ENCODE results near the gene KNL1. TPM values are rescaled to one million over a fixed set of nuclear protein-coding genes. Genes with fewer than 3 reads are reported as not detected.
"Not testable (repeated sequence)": the region's sequence is repeated elsewhere in the genome, so short reads cannot be mapped to it uniquely, and the experiment has no call there.

Gene KNL1
- total and polyA plus RNA-seq, 2 of the 8 experiments (the other 6 are each of a cell fraction or from before 2014, with no cell fraction given) = 4.4 to 22.5 TPM

GRCh38 chr15:40680959-40681358 lies 86.9 kb downstream of the KNL1 start:
- H3K4me1 ChIP-seq (replicated peaks in 1 of 4; ENCODE audit: control insufficient read depth in 3 of 4, insufficient read depth in 4 of 4, low read length in 3 of 4); H3K4me2 ChIP-seq (ENCODE audit: insufficient read depth in 1 of 2, low read depth in 2 of 2, low read length in 2 of 2); H2AK5ac ChIP-seq (ENCODE audit: low read depth, low read length); FAIRE-seq; H2BK20ac ChIP-seq (ENCODE audit: low read length); H4K20me1 ChIP-seq (replicated peaks in 1 of 2; ENCODE audit: control insufficient read depth in 1 of 2, insufficient read depth in 2 of 2, low read length in 2 of 2); H2BK15ac ChIP-seq (ENCODE audit: low read length); DNase-seq (ENCODE audit: low read depth in 1 of 2, low spot score in 2 of 2); H3K4ac ChIP-seq (replicated peaks; ENCODE audit: insufficient read length, low read depth, low read length); H4K91ac ChIP-seq (replicated peaks; ENCODE audit: insufficient read length, low read length); H3K27ac ChIP-seq (ENCODE audit: low read depth, low read length); H3K79me1 ChIP-seq (ENCODE audit: low read depth, low read length); H4K8ac ChIP-seq (ENCODE audit: extremely low read depth, insufficient read depth, low read length); H3K36me3 ChIP-seq (ENCODE audit: control insufficient read depth in 2 of 4, insufficient read depth in 4 of 4, low read length in 3 of 4); H2BK120ac ChIP-seq (replicated peaks; ENCODE audit: low read depth, low read length); H4K5ac ChIP-seq (ENCODE audit: insufficient read length, low read depth, low read length); H2AFZ ChIP-seq (ENCODE audit: low read length); H3K23ac ChIP-seq (ENCODE audit: insufficient read length); H3K27me3 ChIP-seq (replicated peaks in 1 of 4; ENCODE audit: control insufficient read depth in 3 of 4, extremely low read depth in 1 of 4, insufficient read depth in 3 of 4, low read length in 3 of 4); H3K14ac ChIP-seq (ENCODE audit: insufficient read length); H3K9me3 ChIP-seq (ENCODE audit: insufficient read depth in 2 of 2, low read depth in 1 of 2, low read length in 1 of 2); H3K9ac ChIP-seq (replicated peaks in 1 of 4; ENCODE audit: extremely low read depth in 1 of 4, low read depth in 3 of 4, low read length in 3 of 4); H2BK12ac ChIP-seq (ENCODE audit: low read depth, low read length); H3K4me3 ChIP-seq (ENCODE audit: extremely low read depth in 1 of 4, insufficient read depth in 2 of 4, low read depth in 3 of 4, low read length in 4 of 4); H3K18ac ChIP-seq (ENCODE audit: extremely low read depth, low read length); H2BK5ac ChIP-seq (ENCODE audit: low read depth, low read length); H3K23me2 ChIP-seq (ENCODE audit: low read depth, low read length); H3K79me2 ChIP-seq (ENCODE audit: control insufficient read depth in 1 of 2, insufficient read depth in 2 of 2, low read length in 2 of 2); H3K56ac ChIP-seq (replicated peaks; ENCODE audit: insufficient read length, low read depth, low read length): not testable (repeated sequence)
- WGBS, 2 experiments (ENCODE audit: extremely low coverage in 1 of 2, insufficient coverage in 1 of 2, insufficient read length in 1 of 2, insufficient replicate concordance in 2 of 2, low coverage in 1 of 2, low lambda C conversion rate in 2 of 2, missing lambda C conversion rate in 1 of 2) = 80% methylated on average over 1 of the region's 1 CpG; no CpG with 5 or more reads in 1 of the 2 experiments
- POLR2A ChIA-PET (ENCODE audit: partially characterized antibody) = interaction anchor here (1.2 to 1.6 kb wide), 2 partner anchors 14 to 83 kb away, joined by 4 to 6 read pairs; partner anchors contain the start of genes GCHFR and RAD51
- CTCF ChIA-PET (ENCODE audit: partially characterized antibody) = interaction anchor here (0.6 kb wide), 1 partner anchor 43 kb away, joined by 3 read pairs; no protein-coding TSS in a partner anchor

Measured in H1 (cell line).